ENCODE data around the gene NRG2. TPM values are rescaled to one million over a fixed set of nuclear protein-coding genes. Genes with fewer than 3 reads are reported as not detected.
A peak's percentile ranks its signal among the peaks of the same experiment; 100 is the strongest.

The NRG2 gene
- total and polyA plus RNA-seq, 2 experiments from 2014 or later, result 0.37 to 1.3 TPM

- Mint-ChIP-seq H3K36me3 (ENCODE audit: low read depth) (no peaks in the 10 kb centered on the region), H3K4me1 (peaks cover 3% of the 10 kb centered on the region; the same call in 1 of the 3 replicates), H3K4me3 (no peak overlapping the region), H3K27ac (no peak overlapping the region), H3K9me3 (peaks cover 6% of the 10 kb centered on the region; the same call in 2 of the 3 replicates), H3K27me3 (ENCODE audit: insufficient read depth, low read depth, poor library complexity) (peaks cover 19% of the 10 kb centered on the region)
- Histone ChIP-seq H3K27me3 (ENCODE audit: insufficient read depth) (no peaks in the 10 kb centered on the region), H3K79me2 (replicated peaks; ENCODE audit: insufficient read depth) (no peaks in the 10 kb centered on the region), H3F3A (replicated peaks; ENCODE audit: low read depth) (no peaks in the 10 kb centered on the region), H3K4me2 (no peak overlapping the region), H3K36me3 (ENCODE audit: insufficient read depth) (no peaks in the 10 kb centered on the region), H2AFZ (no peak overlapping the region), H3K9me2 (ENCODE audit: insufficient read depth) (no peaks in the 10 kb centered on the region), H3K4me1 (ENCODE audit: insufficient read depth) (no peaks in the 10 kb centered on the region), H3K27ac (ENCODE audit: low read depth) (no peak overlapping the region), H3K4me3 (no peak overlapping the region), H4K20me1 (replicated peaks; ENCODE audit: insufficient read depth) (no peaks in the 10 kb centered on the region)
- TF ChIP-seq ZNF331 (CRISPR knock-in tag; IDR thresholded peaks at IDR 0.05; ENCODE audit: low read depth) (no peak), ZNF114 (CRISPR knock-in tag; IDR thresholded peaks at IDR 0.05) (no peak), NANOG (IDR thresholded peaks at IDR 0.05; ENCODE audit: borderline replicate concordance) (no peak)
- TF ChIP-seq, protein P1, sequence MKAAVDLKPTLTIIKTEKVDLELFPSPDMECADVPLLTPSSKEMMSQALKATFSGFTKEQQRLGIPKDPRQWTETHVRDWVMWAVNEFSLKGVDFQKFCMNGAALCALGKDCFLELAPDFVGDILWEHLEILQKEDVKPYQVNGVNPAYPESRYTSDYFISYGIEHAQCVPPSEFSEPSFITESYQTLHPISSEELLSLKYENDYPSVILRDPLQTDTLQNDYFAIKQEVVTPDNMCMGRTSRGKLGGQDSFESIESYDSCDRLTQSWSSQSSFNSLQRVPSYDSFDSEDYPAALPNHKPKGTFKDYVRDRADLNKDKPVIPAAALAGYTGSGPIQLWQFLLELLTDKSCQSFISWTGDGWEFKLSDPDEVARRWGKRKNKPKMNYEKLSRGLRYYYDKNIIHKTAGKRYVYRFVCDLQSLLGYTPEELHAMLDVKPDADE (IDR thresholded peaks at IDR 0.05), result no peak
- ATAC-seq, result peak; percentile 68
- DNase-seq (ENCODE audit: low spot score), result peak; percentile 33
Observed at GRCh38 chr5:139820130-139820529, 223.0 kb downstream of the NRG2 start.

GRCh38 chr5:139817970-139818369 lies 225.1 kb downstream of the NRG2 start:
- Histone ChIP-seq H3K36me3 (ENCODE audit: insufficient read depth) (no peaks in the 10 kb centered on the region), H2AFZ (no peak overlapping the region), H3K27ac (ENCODE audit: low read depth) (no peak overlapping the region), H3K9me2 (ENCODE audit: insufficient read depth) (no peaks in the 10 kb centered on the region), H3K79me2 (replicated peaks; ENCODE audit: insufficient read depth) (no peaks in the 10 kb centered on the region), H3K27me3 (ENCODE audit: insufficient read depth) (no peaks in the 10 kb centered on the region), H3F3A (replicated peaks; ENCODE audit: low read depth) (no peaks in the 10 kb centered on the region), H4K20me1 (replicated peaks; ENCODE audit: insufficient read depth) (no peaks in the 10 kb centered on the region), H3K4me1 (ENCODE audit: insufficient read depth) (no peaks in the 10 kb centered on the region), H3K4me3 (no peak overlapping the region), H3K4me2 (no peak overlapping the region)
- ATAC-seq, result no peak
- no peak overlapping the region for H3K27ac Mint-ChIP-seq
- peaks cover 20% of the 10 kb centered on the region for H3K27me3 Mint-ChIP-seq (ENCODE audit: insufficient read depth, low read depth, poor library complexity)
- H3K9me3 Mint-ChIP-seq, result peaks cover 6% of the 10 kb centered on the region; the same call in 2 of the 3 replicates
- no peak overlapping the region for H3K4me3 Mint-ChIP-seq
- TF ChIP-seq EZH2 (IDR thresholded peaks at IDR 0.05; ENCODE audit: low read depth, unreplicated experiment), result no peak
- DNase-seq (ENCODE audit: low spot score), result no peak
- no peaks in the 10 kb centered on the region; the same call in 2 of the 3 replicates for H3K4me1 Mint-ChIP-seq
- no peaks in the 10 kb centered on the region for H3K36me3 Mint-ChIP-seq (ENCODE audit: low read depth)

GRCh38 chr5:139817362-139817761 lies 225.7 kb downstream of the NRG2 start:
- ATAC-seq (no peak), DNase-seq (ENCODE audit: low spot score) (no peak)
- Mint-ChIP-seq H3K4me3 (no peak overlapping the region), H3K27ac (no peak overlapping the region), H3K27me3 (ENCODE audit: insufficient read depth, low read depth, poor library complexity) (peaks cover 20% of the 10 kb centered on the region), H3K9me3 (peaks cover 6% of the 10 kb centered on the region; the same call in 2 of the 3 replicates), H3K4me1 (no peaks in the 10 kb centered on the region), H3K36me3 (ENCODE audit: low read depth) (no peaks in the 10 kb centered on the region)
- no peaks in the 10 kb centered on the region for H3K27me3 ChIP-seq (ENCODE audit: insufficient read depth)
- no peak overlapping the region for H3K4me2 ChIP-seq
- no peak overlapping the region for H2AFZ ChIP-seq
- H4K20me1 ChIP-seq (replicated peaks; ENCODE audit: insufficient read depth), result no peaks in the 10 kb centered on the region
- no peaks in the 10 kb centered on the region for H3F3A ChIP-seq (replicated peaks; ENCODE audit: low read depth)
- H3K36me3 ChIP-seq (ENCODE audit: insufficient read depth), result no peaks in the 10 kb centered on the region
- no peaks in the 10 kb centered on the region for H3K4me1 ChIP-seq (ENCODE audit: insufficient read depth)
- H3K9me2 ChIP-seq (ENCODE audit: insufficient read depth), result no peaks in the 10 kb centered on the region
- H3K4me3 ChIP-seq, result no peak overlapping the region
- no peaks in the 10 kb centered on the region for H3K79me2 ChIP-seq (replicated peaks; ENCODE audit: insufficient read depth)
- H3K27ac ChIP-seq (ENCODE audit: low read depth), result no peak overlapping the region
- TF ChIP-seq EZH2 (IDR thresholded peaks at IDR 0.05; ENCODE audit: low read depth, unreplicated experiment) (no peak), EZH2phosphoT487 (IDR thresholded peaks at IDR 0.05; ENCODE audit: unreplicated experiment) (no peak), JUNB (IDR thresholded peaks at IDR 0.05; ENCODE audit: unreplicated experiment) (no peak), STAT1 (IDR thresholded peaks at IDR 0.05; ENCODE audit: unreplicated experiment) (no peak)

Measured in GM23338 (cell line).